ENCODE data around the gene PARVB.

DNA sequence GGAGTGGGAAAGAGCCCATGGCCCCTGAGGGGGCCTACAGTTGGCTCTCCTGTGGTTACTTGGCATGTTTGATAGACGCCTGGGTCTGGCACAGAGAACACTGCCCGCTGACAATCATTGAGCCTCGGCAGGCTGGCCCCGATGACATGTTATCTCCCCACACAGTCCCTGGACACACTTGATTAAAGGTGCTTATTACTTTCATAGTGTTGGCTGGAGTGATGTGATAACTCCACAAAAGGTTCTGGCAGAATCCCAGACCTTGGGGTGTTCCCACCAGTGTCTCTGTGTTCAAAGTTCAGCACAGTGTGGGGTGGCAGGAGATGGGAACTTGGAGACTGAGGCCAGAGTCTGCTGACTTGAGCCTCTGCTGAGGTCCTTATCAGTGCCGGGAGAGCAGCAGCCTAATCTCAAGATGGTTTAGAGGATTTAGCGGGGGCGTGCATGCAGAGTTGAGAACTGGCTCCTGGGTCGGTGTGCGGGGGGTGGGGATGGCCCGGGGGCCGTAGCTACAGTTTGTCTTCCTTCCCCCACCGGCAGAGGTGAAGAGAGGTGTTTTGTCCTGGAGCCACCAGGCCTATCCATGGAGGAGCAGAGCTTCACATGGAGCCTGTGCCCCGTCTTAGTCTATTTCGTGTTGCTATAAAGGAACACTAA, 22.5 kb downstream of the PARVB start:
- TF ChIP-seq GABPA (tag; conservative IDR thresholded peaks at IDR 0.05; ENCODE audit: low read depth) (no peak), SRSF7 (optimal IDR thresholded peaks at IDR 0.05; ENCODE audit: low read depth, low read length) (no peak), SMC3 (conservative IDR thresholded peaks at IDR 0.05; ENCODE audit: insufficient read depth, low read depth, low read length) (no peak), ZNF197 (CRISPR knock-in tag; IDR thresholded peaks at IDR 0.05; ENCODE audit: low read depth) (no peak), KLF6 (CRISPR knock-in tag; IDR thresholded peaks at IDR 0.05; ENCODE audit: borderline replicate concordance) (no peak), HNRNPLL (IDR thresholded peaks at IDR 0.05; ENCODE audit: low read depth, low read length, poor library complexity, severe bottlenecking) (no peak), ZNF79 (CRISPR knock-in tag; IDR thresholded peaks at IDR 0.05; ENCODE audit: low read depth) (no peak), EP300 (IDR thresholded peaks at IDR 0.05; ENCODE audit: low read length) (peak; percentile 74), FOSL1 (tag; conservative IDR thresholded peaks at IDR 0.05) (0 out of 2 replicates have a peak, but pooled peaks have one; percentile 21), NFE2L1 (tag; IDR thresholded peaks at IDR 0.05; ENCODE audit: borderline replicate concordance, low read depth) (no peak), CBFA2T2 (conservative IDR thresholded peaks at IDR 0.05) (peak; percentile 92)
- TF ChIP-seq, protein P1, sequence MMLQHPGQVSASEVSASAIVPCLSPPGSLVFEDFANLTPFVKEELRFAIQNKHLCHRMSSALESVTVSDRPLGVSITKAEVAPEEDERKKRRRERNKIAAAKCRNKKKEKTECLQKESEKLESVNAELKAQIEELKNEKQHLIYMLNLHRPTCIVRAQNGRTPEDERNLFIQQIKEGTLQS (IDR thresholded peaks at IDR 0.05): no peak
- TF ChIP-seq, protein P1 (CRISPR knock-in tag; conservative IDR thresholded peaks at IDR 0.05): no peak
- TF ChIP-seq, protein P2, sequence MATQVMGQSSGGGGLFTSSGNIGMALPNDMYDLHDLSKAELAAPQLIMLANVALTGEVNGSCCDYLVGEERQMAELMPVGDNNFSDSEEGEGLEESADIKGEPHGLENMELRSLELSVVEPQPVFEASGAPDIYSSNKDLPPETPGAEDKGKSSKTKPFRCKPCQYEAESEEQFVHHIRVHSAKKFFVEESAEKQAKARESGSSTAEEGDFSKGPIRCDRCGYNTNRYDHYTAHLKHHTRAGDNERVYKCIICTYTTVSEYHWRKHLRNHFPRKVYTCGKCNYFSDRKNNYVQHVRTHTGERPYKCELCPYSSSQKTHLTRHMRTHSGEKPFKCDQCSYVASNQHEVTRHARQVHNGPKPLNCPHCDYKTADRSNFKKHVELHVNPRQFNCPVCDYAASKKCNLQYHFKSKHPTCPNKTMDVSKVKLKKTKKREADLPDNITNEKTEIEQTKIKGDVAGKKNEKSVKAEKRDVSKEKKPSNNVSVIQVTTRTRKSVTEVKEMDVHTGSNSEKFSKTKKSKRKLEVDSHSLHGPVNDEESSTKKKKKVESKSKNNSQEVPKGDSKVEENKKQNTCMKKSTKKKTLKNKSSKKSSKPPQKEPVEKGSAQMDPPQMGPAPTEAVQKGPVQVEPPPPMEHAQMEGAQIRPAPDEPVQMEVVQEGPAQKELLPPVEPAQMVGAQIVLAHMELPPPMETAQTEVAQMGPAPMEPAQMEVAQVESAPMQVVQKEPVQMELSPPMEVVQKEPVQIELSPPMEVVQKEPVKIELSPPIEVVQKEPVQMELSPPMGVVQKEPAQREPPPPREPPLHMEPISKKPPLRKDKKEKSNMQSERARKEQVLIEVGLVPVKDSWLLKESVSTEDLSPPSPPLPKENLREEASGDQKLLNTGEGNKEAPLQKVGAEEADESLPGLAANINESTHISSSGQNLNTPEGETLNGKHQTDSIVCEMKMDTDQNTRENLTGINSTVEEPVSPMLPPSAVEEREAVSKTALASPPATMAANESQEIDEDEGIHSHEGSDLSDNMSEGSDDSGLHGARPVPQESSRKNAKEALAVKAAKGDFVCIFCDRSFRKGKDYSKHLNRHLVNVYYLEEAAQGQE (IDR thresholded peaks at IDR 0.05; ENCODE audit: borderline replicate concordance): no peak; the same call in 1 of the 2 replicates
- TF ChIP-seq, protein P2 (CRISPR knock-in tag; IDR thresholded peaks at IDR 0.05; ENCODE audit: low read depth): no peak
